Hepatocyte (in vitro differentiated cells): ENCODE results near the gene EEFSEC.

Experiments
- CTCF ChIP-seq: fragments of 200-600 bp; sonication (generic); IDR thresholded peaks from 2 replicates; pipeline ENCODE4 v1.5.1; 2016; ENCODE audit warnings: antibody characterized with exemption, mild to moderate bottlenecking; ENCODE audit not compliant: poor library complexity
- EZH2 ChIP-seq: fragments of 200-600 bp; sonication (generic); IDR thresholded peaks from 2 replicates; pipeline ENCODE4 v1.6.1; 2016; ENCODE audit warnings: antibody characterized with exemption, mild to moderate bottlenecking, borderline replicate concordance
- EZH2phosphoT487 ChIP-seq: fragments of 200-600 bp; sonication (generic); IDR thresholded peaks from one replicate; pipeline ENCODE4 v1.6.1; 2018; ENCODE audit warnings: antibody characterized with exemption, mild to moderate bottlenecking, low read depth, moderate library complexity; ENCODE audit not compliant: unreplicated experiment, severe bottlenecking

DNA sequence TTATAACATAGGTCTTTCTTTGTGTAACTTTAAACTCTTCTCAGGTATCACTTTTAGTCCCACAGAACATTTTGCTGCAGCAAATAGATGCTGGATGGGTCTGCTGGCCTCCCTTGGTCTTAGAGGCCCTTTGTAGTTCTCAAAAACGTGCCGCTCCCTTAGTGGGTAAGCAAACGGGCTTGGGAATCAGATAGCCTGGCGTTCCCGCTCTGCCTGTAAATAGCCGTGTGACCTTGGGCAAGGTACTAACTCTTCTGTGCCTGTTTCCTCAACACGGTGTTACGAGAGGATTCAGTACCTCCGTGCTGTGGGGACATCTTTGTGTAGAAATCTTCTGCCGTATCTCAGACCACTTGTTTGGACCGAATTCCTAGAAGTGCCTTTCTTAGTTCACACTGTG, 249.0 kb downstream of the EEFSEC start:
- no peak for TF ChIP-seq CTCF
- no peak for TF ChIP-seq EZH2phosphoT487
- no peak for TF ChIP-seq EZH2
